CD4-positive, alpha-beta T cell (primary cell): ENCODE measurements around the gene AHNAK. TPM values are rescaled to one million over a fixed set of nuclear protein-coding genes. Genes with fewer than 3 reads are reported as not detected.

ENCODE experiments used
- ATAC-seq: fragments of 200-7000 bp; cut with Tn5 transposase; one replicate; pipeline ENCODE4 v1.10.0; 2022; ENCODE audit warnings: mild to moderate bottlenecking; ENCODE audit not compliant: poor library complexity
- CTCF ChIA-PET: fragments of 350-600 bp; sonication (Branson Sonifier 250); formaldehyde crosslinking; loops from one replicate; lab custom pipeline; 2021; ENCODE audit warnings: antibody characterized with exemption, inconsistent platforms; lab: Charles Lee
- POLR2A ChIA-PET: fragments of 350-600 bp; sonication (Branson Sonifier 250); formaldehyde crosslinking; loops from one replicate; lab custom pipeline; 2021; ENCODE audit warnings: antibody characterized with exemption, inconsistent platforms; lab: Charles Lee
- DNase-seq, 14 experiments: peaks; one replicate each; pipeline ENCODE4 v3.0.0-alpha.2; 2013 to 2020; ENCODE audit warnings: mixed read lengths in 2 of 14
- H3K27ac ChIP-seq, 2 donors: one replicate each; pipeline versions ENCODE4 v1.5.1 to v1.7.0; 2013; ENCODE audit warnings: low read length in 2 of 2, low read depth in 1 of 2, mild to moderate bottlenecking in 1 of 2
- H3K27me3 ChIP-seq, 2 experiments: 1 replicate in 1 of 2; 2 replicates in 1 of 2; pipeline versions ENCODE4 v1.6.1 to v1.7.0; 2013; ENCODE audit warnings: low read length in 2 of 2, control low read depth in 1 of 2, mild to moderate bottlenecking in 1 of 2, moderate library complexity in 1 of 2; ENCODE audit not compliant: insufficient read depth in 2 of 2, control insufficient read depth in 1 of 2
- H3K36me3 ChIP-seq: one replicate; pipeline ENCODE4 v1.6.1; 2013; ENCODE audit warnings: low read length, control low read depth; ENCODE audit not compliant: insufficient read depth
- H3K4me1 ChIP-seq: one replicate; pipeline ENCODE4 v1.6.1; 2013; ENCODE audit warnings: low read length, control low read depth; ENCODE audit not compliant: insufficient read depth
- H3K4me3 ChIP-seq: one replicate; pipeline ENCODE4 v1.5.1; 2013; ENCODE audit warnings: mild to moderate bottlenecking, low read length, moderate library complexity
- H3K9me3 ChIP-seq, 2 experiments: 1 replicate in 1 of 2; 2 replicates in 1 of 2; pipeline versions ENCODE4 v1.6.1 to v1.7.0; 2013; ENCODE audit warnings: low read length in 2 of 2, mild to moderate bottlenecking in 2 of 2, control low read depth in 1 of 2, moderate library complexity in 1 of 2; ENCODE audit not compliant: control insufficient read depth in 1 of 2, insufficient read depth in 1 of 2
- H3K27ac Mint-ChIP-seq: one replicate; pipeline ENCODE4 v1.8.0; 2020; ENCODE audit warnings: mixed read lengths
- H3K27me3 Mint-ChIP-seq: one replicate; pipeline ENCODE4 v1.8.0; 2021; ENCODE audit warnings: mixed read lengths
- H3K36me3 Mint-ChIP-seq: one replicate; pipeline ENCODE4 v1.8.0; 2021; ENCODE audit warnings: low read depth, mixed read lengths
- H3K4me1 Mint-ChIP-seq: one replicate; pipeline ENCODE4 v1.8.0; 2021; ENCODE audit warnings: low read depth, mixed read lengths
- H3K4me3 Mint-ChIP-seq: one replicate; pipeline ENCODE4 v1.8.0; 2020; ENCODE audit warnings: mild to moderate bottlenecking, mixed read lengths
- H3K9me3 Mint-ChIP-seq: one replicate; pipeline ENCODE4 v1.8.0; 2020; ENCODE audit warnings: mixed read lengths
- CTCF ChIP-seq: fragments of 200-600 bp; IDR thresholded peaks from one replicate; pipeline ENCODE4 v1.8.0; 2022; ENCODE audit warnings: antibody characterized with exemption, mild to moderate bottlenecking
- intact Hi-C, 2 experiments: fragments of 100-400 bp; cut with DNase I in 1 of 2; cut with micrococcal nuclease in 1 of 2; formaldehyde crosslinking; loops; one replicate each; pipeline versions ENCODE4 v1.15.1 to v1.9.0; 2023 to 2025; cut with DNase I, micrococcal nuclease
- total RNA-seq, 174 experiments: library from RNA in 2 of 174; stranded (reverse) in 2 of 174; gene quantifications; one replicate each; pipeline ENCODE4 v1.2.3 and lab custom pipeline; 2021 to 2026

The AHNAK gene
- total RNA-seq, 2 experiments from 2014 or later: 320 to 332 TPM

- Histone ChIP-seq H3K4me3 (no peak overlapping the region), H3K4me1 (no peaks in the 10 kb centered on the region), H3K36me3 (no peaks in the 10 kb centered on the region), H3K9me3 (no peaks in the 10 kb centered on the region), H3K27ac (no peak overlapping the region), H3K27me3 (no peaks in the 10 kb centered on the region)
- Mint-ChIP-seq H3K27me3 (peaks cover 8% of the 10 kb centered on the region), H3K36me3 (no peaks in the 10 kb centered on the region), H3K4me3 (no peak overlapping the region), H3K27ac (no peak overlapping the region), H3K4me1 (no peaks in the 10 kb centered on the region), H3K9me3 (no peaks in the 10 kb centered on the region)
- POLR2A ChIA-PET: interaction anchor here (1.6 kb wide), 1 partner anchor 48 kb away, joined by 3 read pairs; no protein-coding TSS in a partner anchor
- DNase-seq (peak in 2 of 14 experiments; percentile 53 to 54), ATAC-seq (no peak)
- CTCF ChIA-PET: interaction anchor here (1.4 to 2.4 kb wide), 3 partner anchors 34 to 84 kb away, joined by 5 to 12 read pairs (median 7); no protein-coding TSS in a partner anchor
- intact Hi-C loops: no loop called here
- no peak for TF ChIP-seq CTCF
Observed at GRCh38 chr11:62508336-62509058, 38.1 kb downstream of the AHNAK start.

- H3K4me3 ChIP-seq: no peak overlapping the region
- Mint-ChIP-seq H3K9me3 (no peaks in the 10 kb centered on the region), H3K4me1 (no peaks in the 10 kb centered on the region), H3K4me3 (no peak overlapping the region), H3K36me3 (no peaks in the 10 kb centered on the region), H3K27ac (no peak overlapping the region), H3K27me3 (peaks cover 14% of the 10 kb centered on the region)
- DNase-seq (no peak), ATAC-seq (no peak)
- no peaks in the 10 kb centered on the region for H3K9me3 ChIP-seq
- no peaks in the 10 kb centered on the region for H3K36me3 ChIP-seq
- no peaks in the 10 kb centered on the region for H3K27me3 ChIP-seq
- H3K27ac ChIP-seq: no peak overlapping the region
- CTCF ChIA-PET: interaction anchor here (1.4 to 2.4 kb wide), 3 partner anchors 36 to 82 kb away, joined by 5 to 12 read pairs (median 7); no protein-coding TSS in a partner anchor
- POLR2A ChIA-PET: interaction anchor here (1.6 kb wide), 1 partner anchor 49 kb away, joined by 3 read pairs; no protein-coding TSS in a partner anchor
- peaks cover 3% of the 10 kb centered on the region for H3K4me1 ChIP-seq
- no peak for TF ChIP-seq CTCF
- intact Hi-C loops: no loop called here
Observed at GRCh38 chr11:62507125-62507422, 39.5 kb downstream of the AHNAK start.

GRCh38 chr11:62506413-62507124, 40.0 kb downstream of the AHNAK start:
- Histone ChIP-seq H3K27ac (no peak overlapping the region), H3K36me3 (no peaks in the 10 kb centered on the region), H3K27me3 (no peaks in the 10 kb centered on the region), H3K4me3 (no peak overlapping the region), H3K4me1 (peaks cover 3% of the 10 kb centered on the region), H3K9me3 (no peaks in the 10 kb centered on the region)
- POLR2A ChIA-PET: no interaction called here
- Mint-ChIP-seq H3K9me3 (no peaks in the 10 kb centered on the region), H3K27me3 (peaks cover 14% of the 10 kb centered on the region), H3K4me3 (no peak overlapping the region), H3K36me3 (no peaks in the 10 kb centered on the region), H3K4me1 (no peaks in the 10 kb centered on the region), H3K27ac (no peak overlapping the region)
- no peak for ATAC-seq
- intact Hi-C loops: no loop called here
- no peak for TF ChIP-seq CTCF
- no peak for DNase-seq
- CTCF ChIA-PET: interaction anchor here (2.1 to 2.4 kb wide), 2 partner anchors 36 to 82 kb away, joined by 7 to 12 read pairs; no protein-coding TSS in a partner anchor
